Measurements from ENCODE around the gene PLA1A. TPM values are rescaled to one million over a fixed set of nuclear protein-coding genes. Genes with fewer than 3 reads are reported as not detected.

PLA1A gene
- total RNA-seq, 1 experiment from 2014 or later = not detected

GRCh38 chr3:119643528-119643927 lies 45.8 kb downstream of the PLA1A start:
- H3K27ac ChIP-seq = peak overlapping the region; percentile 54
- no peaks in the 10 kb centered on the region for H3K36me3 ChIP-seq (ENCODE audit: low read depth)
- ChIA-PET POLR2A (ENCODE audit: unreplicated experiment) (interaction anchor here (0.7 kb wide), 1 partner anchor 178 kb away, joined by 5 read pairs; no protein-coding TSS in a partner anchor), CTCF (no interaction called here)
- DNase-seq = peak in 1 of 2 experiments; percentile 67
- no peak overlapping the region for H2AFZ ChIP-seq
- H3K9me2 ChIP-seq (ENCODE audit: insufficient read depth) = no peaks in the 10 kb centered on the region
- no peaks in the 10 kb centered on the region for H3K27me3 ChIP-seq (ENCODE audit: insufficient read depth, low read depth)
- H3K79me2 ChIP-seq (ENCODE audit: low read depth) = no peaks in the 10 kb centered on the region
- H3K4me2 ChIP-seq = peak overlapping the region; percentile 27; the same call in 1 of the 2 replicates
- peaks cover 17% of the 10 kb centered on the region for H3K4me1 ChIP-seq (replicated peaks; ENCODE audit: insufficient read depth)
- no peak overlapping the region for H3K4me3 ChIP-seq
- BruUV-seq (replicated peaks) = no TSS peak
- no peaks in the 10 kb centered on the region for H4K20me1 ChIP-seq (ENCODE audit: insufficient read depth)
- no peaks in the 10 kb centered on the region for H3K9me3 ChIP-seq (ENCODE audit: insufficient read depth, low read depth)
- TF ChIP-seq CTCF (conservative IDR thresholded peaks at IDR 0.05) (no peak), EZH2 (IDR thresholded peaks at IDR 0.05; ENCODE audit: low read depth) (no peak)
- no peaks in the 10 kb centered on the region for H3F3A ChIP-seq (ENCODE audit: insufficient read depth, low read depth)
- intact Hi-C loops (cut with micrococcal nuclease; ENCODE audit: unreplicated experiment) = no loop called here

GRCh38 chr3:119644481-119644880 lies 46.8 kb downstream of the PLA1A start:
- POLR2A ChIA-PET (ENCODE audit: unreplicated experiment) = interaction anchor here (0.6 kb wide), 1 partner anchor 19 kb away, joined by 4 read pairs; no protein-coding TSS in a partner anchor
- TF ChIP-seq CTCF (conservative IDR thresholded peaks at IDR 0.05) = no peak
- TF ChIP-seq EZH2 (IDR thresholded peaks at IDR 0.05; ENCODE audit: low read depth) = no peak
- BruUV-seq (replicated peaks) = no TSS peak
- CTCF ChIA-PET = no interaction called here
- Histone ChIP-seq H3K9me3 (ENCODE audit: insufficient read depth, low read depth) (no peaks in the 10 kb centered on the region), H4K20me1 (ENCODE audit: insufficient read depth) (no peaks in the 10 kb centered on the region), H3F3A (ENCODE audit: insufficient read depth, low read depth) (no peaks in the 10 kb centered on the region), H3K4me3 (no peak overlapping the region), H3K79me2 (ENCODE audit: low read depth) (no peaks in the 10 kb centered on the region), H3K36me3 (ENCODE audit: low read depth) (no peaks in the 10 kb centered on the region), H3K9me2 (ENCODE audit: insufficient read depth) (no peaks in the 10 kb centered on the region), H3K4me2 (no peak overlapping the region), H3K4me1 (replicated peaks; ENCODE audit: insufficient read depth) (peaks cover 17% of the 10 kb centered on the region), H2AFZ (no peak overlapping the region), H3K27me3 (ENCODE audit: insufficient read depth, low read depth) (no peaks in the 10 kb centered on the region), H3K27ac (no peak overlapping the region)
- no peak for DNase-seq
- intact Hi-C loops (cut with micrococcal nuclease; ENCODE audit: unreplicated experiment) = no loop called here

- Histone ChIP-seq H3K4me3 (no peak overlapping the region), H3K36me3 (ENCODE audit: low read depth) (no peaks in the 10 kb centered on the region), H3K9me3 (ENCODE audit: insufficient read depth, low read depth) (no peaks in the 10 kb centered on the region), H3K4me1 (replicated peaks; ENCODE audit: insufficient read depth) (peaks cover 17% of the 10 kb centered on the region), H3K27me3 (ENCODE audit: insufficient read depth, low read depth) (no peaks in the 10 kb centered on the region), H3F3A (ENCODE audit: insufficient read depth, low read depth) (no peaks in the 10 kb centered on the region), H2AFZ (no peak overlapping the region), H4K20me1 (ENCODE audit: insufficient read depth) (no peaks in the 10 kb centered on the region), H3K79me2 (ENCODE audit: low read depth) (no peaks in the 10 kb centered on the region), H3K9me2 (ENCODE audit: insufficient read depth) (no peaks in the 10 kb centered on the region), H3K4me2 (no peak overlapping the region), H3K27ac (no peak overlapping the region)
- POLR2A ChIA-PET (ENCODE audit: unreplicated experiment) = interaction anchor here (0.7 kb wide), 1 partner anchor 814 kb away, joined by 4 read pairs; no protein-coding TSS in a partner anchor
- BruUV-seq (replicated peaks) = no TSS peak
- no peak for TF ChIP-seq EZH2 (IDR thresholded peaks at IDR 0.05; ENCODE audit: low read depth)
- TF ChIP-seq CTCF (conservative IDR thresholded peaks at IDR 0.05) = no peak
- no peak for DNase-seq
- CTCF ChIA-PET = no interaction called here
- intact Hi-C loops (cut with micrococcal nuclease; ENCODE audit: unreplicated experiment) = no loop called here
Observed at GRCh38 chr3:119645813-119646212, 48.1 kb downstream of the PLA1A start.

All from PC-9 (cell line).